HCT116 (cell line): ENCODE measurements around the gene SNTG2.
"Not testable (repeated sequence)": the region's sequence is repeated elsewhere in the genome, so short reads cannot be mapped to it uniquely, and the experiment has no call there.

ENCODE experiments used
- CEBPB ChIP-seq: IDR thresholded peaks from 2 replicates; pipeline ENCODE4 v1.6.1; 2012; ENCODE audit warnings: low read depth
- CTCF ChIP-seq, 3 experiments: fragments of 200-600 bp in 1 of 3; sonication (generic) in 1 of 3; IDR thresholded peaks in 2 of 3; conservative IDR thresholded peaks in 1 of 3; 2 replicates each; pipeline ENCODE4 v1.5.1; 2012 to 2017; ENCODE audit warnings: low read depth in 2 of 3, low read length in 2 of 3, antibody characterized with exemption in 1 of 3, borderline replicate concordance in 1 of 3, control low read depth in 1 of 3, mild to moderate bottlenecking in 1 of 3, mixed read lengths in 1 of 3, mixed run types in 1 of 3, moderate library complexity in 1 of 3; ENCODE audit not compliant: insufficient read depth in 1 of 3
- ELF1 ChIP-seq: IDR thresholded peaks from 2 replicates; pipeline ENCODE4 v1.6.1; 2012; ENCODE audit warnings: low read depth, borderline replicate concordance
- POLR2A ChIP-seq: IDR thresholded peaks from 2 replicates; pipeline ENCODE4 v1.7.0; 2011; ENCODE audit warnings: borderline replicate concordance; ENCODE audit not compliant: insufficient read depth, insufficient read length; ENCODE audit errors: extremely low read depth
- POLR2AphosphoS5 ChIP-seq: IDR thresholded peaks from 2 replicates; pipeline ENCODE4 v1.6.1; 2011; ENCODE audit warnings: mild to moderate bottlenecking, low read depth, low read length, moderate library complexity
- ZBTB33 ChIP-seq: IDR thresholded peaks from 2 replicates; pipeline ENCODE4 v1.6.1; 2011; ENCODE audit warnings: mild to moderate bottlenecking, low read length, moderate library complexity; ENCODE audit not compliant: insufficient replicate concordance; ENCODE audit errors: extremely low read depth
- ZFX ChIP-seq: fragments of 450-650 bp; IDR thresholded peaks from 2 replicates; pipeline ENCODE4 v1.6.1; 2017
- ZNF274 ChIP-seq: fragments of 200-500 bp; sonication (Bioruptor generic); IDR thresholded peaks from 2 replicates; pipeline ENCODE4 v1.6.1; 2014; ENCODE audit warnings: mild to moderate bottlenecking, low read depth, low read length, inconsistent platforms

GRCh38 chr2:909764-910379, 40.8 kb upstream of the SNTG2 start:
- not testable (repeated sequence) for TF ChIP-seq ZFX; CTCF (IDR thresholded peaks at IDR 0.05 in 2 of 3, conservative IDR thresholded peaks at IDR 0.05 in 1 of 3; ENCODE audit: borderline replicate concordance in 1 of 3, insufficient read depth in 1 of 3, low read depth in 2 of 3, low read length in 2 of 3); CEBPB; POLR2AphosphoS5; ZBTB33; ZNF274; POLR2A; ELF1
